Measurements from ENCODE around the gene SEZ6.

- no peak for TF ChIP-seq TAF1 (IDR thresholded peaks at IDR 0.05; ENCODE audit: borderline replicate concordance, low read depth, low read length)
- TF ChIP-seq POLR2AphosphoS5 (IDR thresholded peaks at IDR 0.05; ENCODE audit: low read depth, low read length): no peak
- no peak for TF ChIP-seq POLR2A (IDR thresholded peaks at IDR 0.05; ENCODE audit: low read depth, low read length)
These were observed 57.5 kb downstream of the SEZ6 start for GRCh38 chr17:28948342-28948741.

All from GM12892 (cell line).